Suppressor macrophage (primary cell): ENCODE measurements around the gene NUFIP2.
A peak's percentile ranks its signal among the peaks of the same experiment; 100 is the strongest.
"Not testable (repeated sequence)": the region's sequence is repeated elsewhere in the genome, so short reads cannot be mapped to it uniquely, and the experiment has no call there.

Experiments used
- DNase-seq, 4 experiments: peaks; one replicate each; pipeline ENCODE4 v3.0.0-alpha.2; 2020 to 2022

NUFIP2 gene

GRCh38 chr17:29278692-29279091 lies 15.3 kb downstream of the NUFIP2 start:
- DNase-seq: no peak

DNA sequence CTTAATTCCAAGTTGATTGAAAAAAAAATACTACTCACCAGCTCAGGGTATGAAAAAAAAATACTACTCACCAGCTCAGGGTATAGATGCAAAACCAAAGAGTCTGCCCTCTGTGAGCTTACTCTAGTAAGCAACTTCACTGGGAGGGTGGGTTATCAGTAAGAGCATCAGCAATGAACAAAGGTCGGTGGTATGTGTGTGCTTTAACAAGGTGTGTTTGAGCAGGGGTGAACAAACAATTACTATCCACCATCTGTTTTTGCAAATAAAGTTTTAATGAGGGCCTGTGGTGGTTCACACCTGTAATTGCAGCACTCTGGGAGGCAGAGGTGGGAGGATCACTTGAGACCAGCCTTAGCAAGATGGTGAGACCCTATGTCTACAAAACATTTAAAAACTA lies 20.0 kb downstream of the NUFIP2 start:
- no peak for DNase-seq

GRCh38 chr17:29271980-29272379 lies 22.0 kb downstream of the NUFIP2 start:
- not testable (repeated sequence) for DNase-seq

DNA sequence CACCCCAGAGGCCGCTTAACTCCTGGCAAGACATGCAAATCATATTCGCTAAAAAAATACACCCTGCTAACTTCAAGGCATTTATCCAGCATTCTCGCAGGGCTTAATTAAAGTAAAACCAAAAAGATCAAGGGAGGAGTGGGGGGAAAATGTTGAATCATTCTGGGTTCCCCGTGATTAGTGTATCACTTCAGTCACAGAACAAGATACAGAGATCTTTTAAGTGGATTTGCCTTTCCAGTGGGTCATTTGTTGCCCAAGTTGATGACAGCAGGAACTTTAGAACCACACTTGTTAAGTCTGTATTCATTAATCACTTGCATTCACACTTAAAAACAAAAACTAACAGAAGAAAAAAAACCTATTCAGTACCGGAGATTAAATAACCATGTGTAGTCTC lies 30.0 kb downstream of the NUFIP2 start:
- DNase-seq: no peak

DNA sequence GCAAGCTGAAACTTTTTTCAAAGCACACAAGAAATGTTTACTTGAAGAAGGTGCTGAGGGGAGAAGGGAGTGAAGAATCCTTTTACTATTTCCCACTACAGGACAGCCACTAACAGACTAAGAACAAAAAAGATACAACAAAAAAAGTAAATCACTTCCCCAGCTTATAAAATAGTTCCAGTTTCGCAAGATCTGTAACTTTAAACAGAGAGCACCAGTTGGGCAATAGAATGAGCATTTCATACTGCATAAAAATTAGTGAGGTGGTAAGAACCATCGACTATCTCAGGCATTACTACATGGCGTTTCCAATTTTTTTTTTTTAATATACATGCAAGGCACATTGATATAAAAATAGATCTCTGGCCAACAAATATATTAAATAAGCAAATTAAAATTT lies 36.2 kb downstream of the NUFIP2 start:
- DNase-seq: peak; percentile 22 to 76 (median 54)

- no peak for DNase-seq
These were observed 37.0 kb downstream of the NUFIP2 start for GRCh38 chr17:29256735-29257466.

GRCh38 chr17:29255926-29256522 lies 37.9 kb downstream of the NUFIP2 start:
- peak; percentile 41 to 72 (median 56) for DNase-seq

DNA sequence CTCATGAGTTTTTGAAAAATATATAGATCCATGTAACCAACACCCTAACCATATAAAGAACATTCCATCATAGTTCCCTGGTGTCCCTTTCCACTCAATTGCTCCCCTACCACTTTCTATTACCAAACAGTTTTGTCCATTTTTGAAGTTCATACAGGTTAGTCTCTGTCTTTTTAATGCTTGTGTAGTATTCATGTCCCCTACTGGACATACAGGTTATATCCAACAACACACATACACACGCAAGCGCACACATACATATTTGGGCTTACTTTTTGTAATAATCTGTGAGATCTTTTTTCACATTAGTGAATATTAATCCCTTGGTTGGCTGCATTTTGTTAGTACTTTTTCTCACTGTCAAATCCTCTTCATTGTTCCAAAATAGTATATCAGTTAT lies 40.9 kb downstream of the NUFIP2 start:
- no peak for DNase-seq

- peak in 3 of 4 experiments; percentile 6 to 33 (median 13) for DNase-seq
These were observed 41.7 kb downstream of the NUFIP2 start for GRCh38 chr17:29252101-29252791.

GRCh38 chr17:29251184-29251583 lies 42.8 kb downstream of the NUFIP2 start:
- DNase-seq: peak; percentile 24 to 63 (median 40)

DNA sequence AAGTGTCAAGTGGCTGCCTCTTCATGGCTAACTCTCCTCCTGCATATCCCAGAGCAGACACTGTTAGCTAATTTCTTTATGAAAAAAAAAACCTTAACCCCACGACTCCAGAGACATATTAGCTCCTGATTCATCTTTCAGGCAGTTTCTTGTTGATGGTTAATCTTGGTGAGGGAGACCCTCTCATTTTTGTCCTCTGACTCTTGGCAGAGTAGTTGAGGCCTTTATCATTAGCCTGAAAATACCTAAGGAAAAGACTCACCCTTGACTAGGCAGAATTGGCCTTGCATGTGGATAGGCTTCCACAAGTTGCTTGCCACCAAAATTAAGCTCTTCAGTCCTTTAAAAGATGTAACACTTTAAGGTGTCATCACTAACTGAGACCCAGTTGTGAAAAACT lies 43.3 kb downstream of the NUFIP2 start:
- no peak for DNase-seq

GRCh38 chr17:29248845-29249244 lies 45.1 kb downstream of the NUFIP2 start:
- no peak for DNase-seq

DNA sequence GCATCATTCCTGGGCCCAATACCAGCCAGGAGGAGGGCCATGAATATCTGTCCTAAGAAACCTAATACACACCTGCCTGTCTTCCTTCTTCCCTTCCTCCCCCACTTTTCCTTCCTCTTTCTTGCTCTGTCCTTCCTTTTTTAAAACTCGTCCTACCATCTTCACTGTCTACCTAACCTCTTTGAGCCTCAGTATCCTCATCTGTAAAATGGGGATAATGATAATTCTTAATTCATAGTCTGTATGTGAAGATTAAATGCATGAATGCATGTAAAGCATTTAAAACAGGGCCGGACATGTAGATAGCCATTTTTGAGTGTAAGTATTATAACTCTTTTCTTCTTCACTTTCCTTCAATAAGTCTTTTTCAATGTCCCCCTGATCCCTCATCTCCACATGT lies 46.7 kb downstream of the NUFIP2 start:
- no peak for DNase-seq

GRCh38 chr17:29246628-29247027 lies 47.3 kb downstream of the NUFIP2 start, which contains the start of gene CRYBA1:
Gene CRYBA1 (plus strand): TSS chr17:29246859. CDS start chr17:29246864, 5 bp downstream.
- peak in 1 of 4 experiments; percentile 6 for DNase-seq

- DNase-seq: no peak
These were observed 48.5 kb downstream of the NUFIP2 start for GRCh38 chr17:29245401-29245800.

DNA sequence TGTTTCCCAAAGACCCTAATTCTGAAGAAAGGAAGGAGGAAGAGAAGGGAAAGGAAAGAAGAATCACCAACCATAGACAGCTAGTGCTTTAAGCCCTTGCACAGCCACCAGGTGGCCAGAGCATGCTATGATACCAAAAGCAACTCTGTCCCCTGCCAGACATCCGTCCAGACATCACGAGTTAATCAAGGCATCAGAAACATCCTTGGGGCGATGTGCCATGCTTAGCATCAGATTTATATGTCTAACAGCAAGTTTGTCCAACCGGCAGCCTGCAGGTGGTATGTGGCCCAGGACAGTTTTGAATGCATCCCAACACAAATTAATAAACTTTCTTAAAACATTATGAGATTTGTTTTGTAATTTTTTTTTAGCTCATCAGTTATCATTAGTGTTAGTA lies 50.2 kb downstream of the NUFIP2 start:
- peak in 1 of 4 experiments; percentile 10 for DNase-seq

GRCh38 chr17:29242790-29243189 lies 51.2 kb downstream of the NUFIP2 start:
- no peak for DNase-seq

GRCh38 chr17:29242051-29242450 lies 51.9 kb downstream of the NUFIP2 start:
- DNase-seq: no peak

DNA sequence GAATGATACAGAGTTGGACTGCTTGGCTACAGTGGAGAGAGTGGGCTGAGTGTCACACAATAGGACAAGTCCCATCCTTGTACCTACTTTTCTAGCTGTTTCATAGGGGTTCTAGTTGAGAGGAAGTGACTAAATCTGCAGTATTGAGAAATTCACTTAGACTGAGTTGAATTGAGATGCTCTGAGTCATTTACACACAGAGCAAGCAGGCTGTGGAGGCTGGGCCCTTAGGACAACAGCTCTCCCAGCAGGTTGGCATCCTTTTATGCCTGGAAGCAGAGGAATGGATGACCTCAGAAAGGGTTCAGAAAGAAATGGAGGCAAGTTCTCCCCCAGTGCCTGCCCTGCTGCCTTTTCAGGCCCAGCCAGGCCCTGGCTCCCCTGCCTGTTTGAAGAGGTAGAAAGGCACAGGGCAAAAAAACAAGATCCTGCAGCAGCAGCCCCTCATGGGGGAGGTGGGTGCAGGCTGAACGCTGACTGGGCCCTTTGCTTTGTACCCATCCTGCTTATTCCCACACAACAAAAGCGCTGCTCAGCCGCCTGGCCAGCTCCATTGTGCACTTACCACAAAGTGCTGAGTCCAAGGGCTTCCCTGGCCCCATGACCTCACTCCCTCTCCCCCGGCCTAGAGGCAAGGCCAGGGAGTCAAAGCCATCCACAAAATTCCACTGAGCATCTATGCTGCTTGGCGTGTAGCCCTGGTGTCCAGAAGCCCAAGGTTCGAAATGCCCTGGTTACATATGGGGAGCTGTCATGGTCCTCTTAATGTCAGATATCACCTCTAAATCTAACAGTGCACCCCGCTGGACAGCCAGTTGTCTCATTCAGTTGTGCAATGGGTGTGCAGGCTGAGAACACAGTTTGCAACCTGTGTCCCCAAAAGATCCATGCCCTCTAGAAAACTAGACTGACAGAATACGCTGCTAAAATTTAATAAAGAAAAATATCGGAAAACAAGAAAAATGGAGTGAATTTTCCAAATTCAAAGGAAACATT lies 52.7 kb downstream of the NUFIP2 start:
- peak; percentile 74 to 94 (median 86) for DNase-seq

DNA sequence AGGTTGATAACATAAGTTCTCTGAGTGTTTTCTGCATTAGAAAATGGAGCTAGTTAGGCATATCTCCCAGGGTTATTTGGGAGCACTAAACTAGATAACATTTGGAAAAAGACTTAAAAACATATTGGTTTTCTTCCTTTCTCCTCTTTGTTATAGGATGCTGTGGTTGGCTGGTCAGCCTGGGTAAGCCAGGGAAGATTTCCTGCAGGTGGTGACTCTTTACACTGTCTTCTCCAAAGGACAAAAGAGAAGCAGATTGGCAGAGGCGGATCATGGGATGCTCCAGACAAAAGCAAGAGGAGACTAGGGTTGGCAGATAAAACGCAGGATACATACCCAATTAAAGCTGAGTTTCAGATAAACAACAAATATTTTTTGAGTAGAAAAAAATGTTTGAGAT lies 53.5 kb downstream of the NUFIP2 start:
- DNase-seq: peak in 1 of 4 experiments; percentile 8

DNA sequence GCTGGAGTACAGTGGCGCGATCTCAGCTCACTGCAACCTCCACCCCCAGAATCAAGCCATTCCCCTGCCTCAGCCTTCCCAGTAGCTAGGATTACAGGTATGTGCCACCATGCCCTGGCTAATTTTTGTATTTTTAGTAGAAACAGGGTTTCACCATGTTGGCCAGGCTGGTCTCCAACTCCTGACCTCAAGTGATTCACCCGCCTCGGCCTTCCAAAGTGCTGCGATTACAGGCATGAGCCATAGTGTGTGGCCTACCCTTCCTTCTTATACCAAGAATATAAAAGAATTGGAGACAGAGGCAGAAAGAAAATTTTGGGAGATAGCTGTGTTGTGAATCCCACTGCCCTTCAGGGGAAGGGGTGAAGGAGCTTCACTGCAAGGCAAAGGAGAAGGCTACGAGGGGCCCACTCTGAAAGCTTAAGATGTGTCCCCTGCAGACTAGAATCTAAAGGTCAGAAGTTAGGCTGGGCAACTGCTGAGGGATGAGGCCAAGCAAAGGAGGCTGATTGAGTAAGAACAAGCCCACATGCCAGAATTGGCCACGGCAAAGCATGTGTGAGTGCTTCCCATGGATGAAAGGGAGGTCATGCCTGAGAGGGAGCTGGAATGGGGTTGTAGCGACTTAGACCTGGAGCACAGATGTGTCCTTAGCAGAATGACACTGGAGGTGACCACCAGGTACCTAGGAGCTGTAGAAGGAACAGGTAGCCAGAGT lies 55.7 kb downstream of the NUFIP2 start:
- peak; percentile 53 to 68 (median 63) for DNase-seq
